H1 (cell line): Measurements from ENCODE around the gene ARHGAP18. TPM values are rescaled to one million over a fixed set of nuclear protein-coding genes. Genes with fewer than 3 reads are reported as not detected.

Experiments
- ASH2L ChIP-seq: fragments of 200-600, 300-600 bp; sonication (generic); IDR thresholded peaks from one replicate; pipeline ENCODE4 v1.7.1; 2017; ENCODE audit warnings: low read length
- CREB1 ChIP-seq: IDR thresholded peaks from 2 replicates; pipeline ENCODE4 v1.6.1; 2012; ENCODE audit warnings: inconsistent platforms
- EGR1 ChIP-seq: IDR thresholded peaks from 2 replicates; pipeline ENCODE4 v1.6.1; 2011; ENCODE audit warnings: low read depth, low read length, borderline replicate concordance
- JUN ChIP-seq: IDR thresholded peaks from 2 replicates; pipeline ENCODE4 v1.6.1; 2011; ENCODE audit warnings: low read depth, mild to moderate bottlenecking, improper control_type of control experiment, low read length
- JUND ChIP-seq: IDR thresholded peaks from 2 replicates; pipeline ENCODE4 v1.6.1; 2011; ENCODE audit warnings: mild to moderate bottlenecking, improper control_type of control experiment, low read length
- PHF8 ChIP-seq: fragments of 200-600 bp; sonication (generic); conservative IDR thresholded peaks from 2 replicates; pipeline ENCODE4 v1.7.1; 2012; ENCODE audit warnings: low read depth, mild to moderate bottlenecking, inconsistent platforms, low read length, moderate library complexity
- RAD21 ChIP-seq, 2 experiments: IDR thresholded peaks in 1 of 2; conservative IDR thresholded peaks in 1 of 2; 2 replicates each; pipeline ENCODE4 v1.6.1; 2011; ENCODE audit warnings: low read depth in 2 of 2, low read length in 2 of 2, improper control_type of control experiment in 1 of 2, inconsistent platforms in 1 of 2, mild to moderate bottlenecking in 1 of 2, moderate library complexity in 1 of 2
- RBBP5 ChIP-seq: IDR thresholded peaks from 2 replicates; pipeline ENCODE4 v1.7.1; 2012; ENCODE audit warnings: low read depth, mild to moderate bottlenecking, inconsistent platforms, low read length, moderate library complexity, borderline replicate concordance
- SIX5 ChIP-seq: IDR thresholded peaks from 2 replicates; pipeline ENCODE4 v1.6.1; 2011; ENCODE audit warnings: mild to moderate bottlenecking, low read depth, low read length
- SRF ChIP-seq: IDR thresholded peaks from 2 replicates; pipeline ENCODE4 v1.6.1; 2011; ENCODE audit warnings: mild to moderate bottlenecking, low read depth, low read length, moderate library complexity
- TAF1 ChIP-seq: IDR thresholded peaks from 2 replicates; pipeline ENCODE4 v1.6.1; 2011; ENCODE audit warnings: mild to moderate bottlenecking, low read depth, low read length
- polyA plus RNA-seq, 7 experiments: library from polyadenylated mRNA; depleted of rRNA in 3 of 7; stranded (reverse) in 5 of 7; unstranded in 2 of 7; fragments of >200 nt in 5 of 7; fragments of 200-250 nt in 2 of 7; gene quantifications; 1 replicate in 5 of 7; 2 replicates in 1 of 7; 4 replicates in 1 of 7; pipeline versions ENCODE4 v1.2.1 to v1.2.3, GENCODE V29; 2011 to 2013; ENCODE audit warnings: missing spikeins in 2 of 7, mixed read lengths in 2 of 7
- total RNA-seq: library from RNA; stranded (reverse); fragmentation: NEBNext Ultra II Directional; extraction: Animal tissue kit (Norgen Biotek cat#: 25700); gene quantifications from 2 replicates; pipeline ENCODE4 v1.2.1, GENCODE V29; 2021

The ARHGAP18 gene
- total and polyA plus RNA-seq, 2 of the 8 experiments (the other 6 are each of a cell fraction or from before 2014, with no cell fraction given), result 0.83 to 4.5 TPM

DNA sequence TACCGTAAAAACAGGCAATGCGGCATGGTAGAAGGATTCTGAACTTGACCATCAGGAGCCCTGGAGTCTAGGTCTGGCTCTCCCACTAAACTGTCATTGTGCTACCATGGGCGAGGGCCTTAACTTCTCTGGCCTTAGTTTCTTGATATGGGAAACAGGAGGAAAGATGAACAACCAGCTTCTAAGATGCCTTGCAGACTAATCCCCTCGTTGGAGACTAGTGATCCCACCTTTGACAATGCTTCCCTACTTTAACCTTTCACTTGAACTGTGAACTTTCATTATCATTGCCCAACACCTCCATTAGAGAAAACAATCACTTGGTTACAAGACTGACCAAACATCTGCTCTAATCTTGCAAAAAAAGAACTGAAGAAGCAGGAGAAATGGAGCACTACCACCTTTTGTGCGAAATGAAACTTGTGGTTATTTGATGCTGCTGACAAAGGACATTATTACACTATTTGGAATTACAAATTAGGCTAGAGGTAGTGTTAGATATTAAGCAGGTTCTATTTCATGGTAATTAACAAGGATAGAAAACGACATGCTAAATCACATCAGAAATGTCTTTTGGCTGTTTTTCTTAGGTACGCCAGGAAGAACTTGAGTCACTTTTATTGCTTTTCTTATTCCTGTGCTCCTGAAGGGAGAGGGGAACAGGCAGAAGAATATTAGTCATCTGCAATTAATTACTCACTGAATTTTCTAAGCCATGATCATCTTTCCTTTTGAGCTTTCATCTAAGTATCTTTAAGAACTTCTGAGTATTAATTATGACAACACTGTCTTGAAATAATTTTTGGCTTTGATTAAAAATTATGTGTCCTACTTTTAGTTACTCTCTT is 39.1 kb upstream of the ARHGAP18 start (continued):
- TF ChIP-seq SIX5 (no peak), ASH2L (no peak), SRF (no peak), RBBP5 (no peak), CREB1 (no peak), EGR1 (no peak), PHF8 (no peak), RAD21 (IDR thresholded peaks at IDR 0.05 in 1 of 2, conservative IDR thresholded peaks at IDR 0.05 in 1 of 2; ENCODE audit: low read depth in 2 of 2, low read length in 2 of 2) (no peak), JUN (no peak), JUND (no peak), TAF1 (no peak)
